NCI-H1436 treated with DMSO at 0.1 percent for 48 hours (cell line): ENCODE results near the gene FLVCR2.

Source experiments
- DNase-seq: peaks from one replicate; lab custom pipeline; 2025; lab: John Stamatoyannopoulos, UW

The FLVCR2 gene

GRCh38 chr14:75630695-75631452 lies 52.5 kb downstream of the FLVCR2 start:
- no peak for DNase-seq

- DNase-seq: no peak
Observed at GRCh38 chr14:75631453-75631831, 53.0 kb downstream of the FLVCR2 start.

- no peak for DNase-seq
Observed at GRCh38 chr14:75634848-75635247, 56.4 kb downstream of the FLVCR2 start.

- DNase-seq: no peak
Observed at GRCh38 chr14:75636100-75636692, 57.8 kb downstream of the FLVCR2 start.

- DNase-seq: no peak
Observed at GRCh38 chr14:75640876-75641275, 62.5 kb downstream of the FLVCR2 start.

GRCh38 chr14:75643985-75644384 lies 65.6 kb downstream of the FLVCR2 start:
- no peak for DNase-seq

GRCh38 chr14:75645056-75645455 lies 66.6 kb downstream of the FLVCR2 start:
- no peak for DNase-seq

- DNase-seq: no peak
Observed at GRCh38 chr14:75646762-75647161, 68.3 kb downstream of the FLVCR2 start.

GRCh38 chr14:75647640-75648039 lies 69.2 kb downstream of the FLVCR2 start:
- no peak for DNase-seq

GRCh38 chr14:75648066-75648838 lies 69.8 kb downstream of the FLVCR2 start:
- no peak for DNase-seq

- DNase-seq: no peak
Observed at GRCh38 chr14:75649337-75649736, 70.9 kb downstream of the FLVCR2 start.

- no peak for DNase-seq
Observed at GRCh38 chr14:75649773-75650172, 71.4 kb downstream of the FLVCR2 start.

- no peak for DNase-seq
Observed at GRCh38 chr14:75650253-75651058, 72.0 kb downstream of the FLVCR2 start.

GRCh38 chr14:75653563-75653962 lies 75.1 kb downstream of the FLVCR2 start:
- no peak for DNase-seq

- no peak for DNase-seq
Observed at GRCh38 chr14:75654127-75654732, 75.8 kb downstream of the FLVCR2 start.

GRCh38 chr14:75655235-75655634 lies 76.8 kb downstream of the FLVCR2 start:
- no peak for DNase-seq

- no peak for DNase-seq
Observed at GRCh38 chr14:75657331-75657730, 78.9 kb downstream of the FLVCR2 start.

- DNase-seq: no peak
Observed at GRCh38 chr14:75658957-75659356, 80.5 kb downstream of the FLVCR2 start.

- no peak for DNase-seq
Observed at GRCh38 chr14:75660238-75660629, 81.8 kb downstream of the FLVCR2 start.

- DNase-seq: peak; percentile 93
Observed at GRCh38 chr14:75660630-75661498, 82.4 kb downstream of the FLVCR2 start, which contains the start of the genes ERG28 and TTLL5. Gene ERG28, minus strand, starts transcription at chr14:75660876. Its CDS starts 3,374 bp downstream, at chr14:75657502. Gene TTLL5, plus strand, starts transcription at chr14:75661246. Its CDS starts 1,904 bp downstream, at chr14:75663150.

- DNase-seq: no peak
Observed at GRCh38 chr14:75661499-75661814, 83.0 kb downstream of the FLVCR2 start.
